HCT116 (cell line): ENCODE data around the gene KLHL40. TPM values are rescaled to one million over a fixed set of nuclear protein-coding genes. Genes with fewer than 3 reads are reported as not detected.

Source experiments
- ATAC-seq: fragments of 200-7000 bp; cut with Tn5 transposase; 2 replicates; pipeline ENCODE4 v1.9.1; 2020; ENCODE audit warnings: mild to moderate bottlenecking, moderate library complexity
- BruUV-seq: library from RNA; stranded (reverse); fragments of 400-500 nt; replicated peaks from 2 replicates; lab custom pipeline; 2021; lab: Mats Ljungman, UMichigan
- CTCF ChIA-PET: fragments of 300-600 bp; sonication (Branson Sonifier 250); formaldehyde crosslinking; loops from one replicate; lab custom pipeline; 2021; ENCODE audit warnings: antibody characterized with exemption; lab: Charles Lee
- POLR2A ChIA-PET: fragments of 300-600, 350-600 bp; sonication (Branson Sonifier 250); formaldehyde crosslinking; loops from one replicate; lab custom pipeline; 2021; ENCODE audit warnings: antibody characterized with exemption; lab: Charles Lee
- RAD21 ChIA-PET, 2 experiments: fragments of 300-600 bp; sonication (Branson Sonifier 250); formaldehyde crosslinking; loops; one replicate each; lab custom pipeline; 2023; ENCODE audit warnings: low total read pairs in 2 of 2; ENCODE audit not compliant: uncharacterized antibody in 2 of 2, unreplicated experiment in 2 of 2, low non-redundant PET in 1 of 2; lab: Charles Lee
- DNase-seq: peaks from one replicate; pipeline ENCODE4 v3.0.0-alpha.2; 2010; ENCODE audit warnings: low read depth, low spot score
- H2AFZ ChIP-seq: fragments of 200-600 bp; shearing (Covaris generic), sonication (generic); 2 replicates; pipeline ENCODE4 v1.6.1; 2017; ENCODE audit warnings: low read depth, mixed run types, mixed read lengths, antibody characterized with exemption, low read length; ENCODE audit not compliant: poor library complexity, severe bottlenecking
- H3K27ac ChIP-seq: 2 replicates; pipeline ENCODE4 v1.5.1; 2012; ENCODE audit warnings: low read depth, low read length
- H3K27me3 ChIP-seq: fragments of 200-600 bp; sonication (generic); 2 replicates; pipeline ENCODE4 v1.6.1; 2016; ENCODE audit warnings: mixed run types, low read length, mixed read lengths; ENCODE audit not compliant: insufficient read depth
- H3K36me3 ChIP-seq, 2 experiments: fragments of 200-500 bp in 1 of 2; fragments of 200-600 bp in 1 of 2; sonication (Bioruptor generic) in 1 of 2; sonication (generic) in 1 of 2; 2 replicates each; pipeline versions ENCODE4 v1.5.1 to v1.6.1; 2014 to 2016; ENCODE audit warnings: low read length in 2 of 2, inconsistent platforms in 1 of 2, mixed read lengths in 1 of 2, mixed run types in 1 of 2; ENCODE audit not compliant: insufficient read depth in 2 of 2, control insufficient read depth in 1 of 2
- H3K4me1 ChIP-seq, 2 experiments: fragments of 200-600 bp in 1 of 2; sonication (generic) in 1 of 2; 2 replicates each; pipeline versions ENCODE4 v1.5.1 to v1.6.1; 2012 to 2017; ENCODE audit warnings: low read length in 2 of 2, inconsistent platforms in 1 of 2, mild to moderate bottlenecking in 1 of 2, mixed read lengths in 1 of 2, mixed run types in 1 of 2, moderate library complexity in 1 of 2; ENCODE audit not compliant: insufficient read depth in 2 of 2, control insufficient read depth in 1 of 2
- H3K4me2 ChIP-seq: fragments of 200-600 bp; sonication (generic); 2 replicates; pipeline ENCODE4 v1.6.1; 2017; ENCODE audit warnings: mixed run types, low read length, mixed read lengths
- H3K4me3 ChIP-seq, 2 experiments: fragments of 200-600 bp in 1 of 2; sonication (generic) in 1 of 2; replicated peaks in 1 of 2; 2 replicates each; pipeline ENCODE4 v1.5.1; 2011 to 2016; ENCODE audit warnings: low read length in 2 of 2, control low read depth in 1 of 2, low read depth in 1 of 2, mild to moderate bottlenecking in 1 of 2, mixed read lengths in 1 of 2, mixed run types in 1 of 2
- H3K79me2 ChIP-seq: fragments of 200-600 bp; sonication (generic); 2 replicates; pipeline ENCODE4 v1.6.1; 2017; ENCODE audit warnings: mild to moderate bottlenecking, mixed run types, low read length, moderate library complexity, mixed read lengths; ENCODE audit not compliant: insufficient read depth
- H3K9ac ChIP-seq: fragments of 200-600 bp; sonication (generic); 2 replicates; pipeline ENCODE4 v1.6.1; 2016; ENCODE audit warnings: low read length, mixed read lengths
- H3K9me2 ChIP-seq: fragments of 200-600 bp; sonication (generic), shearing (Covaris generic); 2 replicates; pipeline ENCODE4 v1.6.1; 2017; ENCODE audit warnings: mixed run types, mild to moderate bottlenecking, moderate library complexity; ENCODE audit not compliant: insufficient read depth
- H3K9me3 ChIP-seq, 2 experiments: fragments of 200-500 bp in 1 of 2; fragments of 200-600 bp in 1 of 2; sonication (Bioruptor generic) in 1 of 2; sonication (generic) in 1 of 2; 2 replicates each; pipeline ENCODE4 v1.6.1; 2014 to 2017; ENCODE audit warnings: low read length in 2 of 2, mixed read lengths in 2 of 2, inconsistent platforms in 1 of 2, low read depth in 1 of 2, mild to moderate bottlenecking in 1 of 2, mixed run types in 1 of 2, moderate library complexity in 1 of 2; ENCODE audit not compliant: control insufficient read depth in 1 of 2, insufficient read depth in 1 of 2
- H4K20me1 ChIP-seq: fragments of 200-600 bp; sonication (generic), shearing (Covaris generic); 2 replicates; pipeline ENCODE4 v1.6.1; 2017; ENCODE audit warnings: mixed run types, mild to moderate bottlenecking, moderate library complexity; ENCODE audit not compliant: insufficient read depth
- CBX3 ChIP-seq: IDR thresholded peaks from 2 replicates; pipeline ENCODE4 v1.6.1; 2012; ENCODE audit warnings: low read depth
- ELF1 ChIP-seq: IDR thresholded peaks from 2 replicates; pipeline ENCODE4 v1.6.1; 2012; ENCODE audit warnings: low read depth, borderline replicate concordance
- FOSL1 ChIP-seq: IDR thresholded peaks from 2 replicates; pipeline ENCODE4 v1.6.1; 2012; ENCODE audit warnings: low read depth
- POLR2A ChIP-seq: IDR thresholded peaks from 2 replicates; pipeline ENCODE4 v1.7.0; 2011; ENCODE audit warnings: borderline replicate concordance; ENCODE audit not compliant: insufficient read depth, insufficient read length; ENCODE audit errors: extremely low read depth
- POLR2AphosphoS5 ChIP-seq: IDR thresholded peaks from 2 replicates; pipeline ENCODE4 v1.6.1; 2011; ENCODE audit warnings: mild to moderate bottlenecking, low read depth, low read length, moderate library complexity
- REST ChIP-seq: IDR thresholded peaks from 2 replicates; pipeline ENCODE4 v1.6.1; 2012; ENCODE audit warnings: low read depth
- SIN3A ChIP-seq: IDR thresholded peaks from 2 replicates; pipeline ENCODE4 v1.6.1; 2012; ENCODE audit warnings: low read depth
- ZNF274 ChIP-seq: fragments of 200-500 bp; sonication (Bioruptor generic); IDR thresholded peaks from 2 replicates; pipeline ENCODE4 v1.6.1; 2014; ENCODE audit warnings: mild to moderate bottlenecking, low read depth, low read length, inconsistent platforms
- intact Hi-C: fragments of 100-400 bp; cut with micrococcal nuclease; formaldehyde crosslinking; loops from 2 replicates; pipeline ENCODE4 v1.10.0; 2022
- total RNA-seq: library from RNA; stranded (reverse); gene quantifications from one replicate; pipeline ENCODE4 v1.2.1, GENCODE V29; 2021; ENCODE audit not compliant: unreplicated experiment

Gene KLHL40
- total RNA-seq, 1 experiment from 2014 or later, result not detected

- no peaks in the 10 kb centered on the region; a peak in 1 of 4 replicates for H3K9me3 ChIP-seq
- no peaks in the 10 kb centered on the region for H4K20me1 ChIP-seq
- H3K4me1 ChIP-seq, result no peaks in the 10 kb centered on the region
- DNase-seq (no peak), ATAC-seq (no peak)
- no peak overlapping the region for H3K27ac ChIP-seq
- H3K9ac ChIP-seq, result no peak overlapping the region
- H3K27me3 ChIP-seq, result no peaks in the 10 kb centered on the region
- ChIA-PET CTCF (interaction anchor here (0.6 kb wide), 1 partner anchor 11 kb away, joined by 3 read pairs; no protein-coding TSS in a partner anchor), RAD21 (no interaction called here), POLR2A (no interaction called here)
- no TSS peak for BruUV-seq
- no peaks in the 10 kb centered on the region for H3K9me2 ChIP-seq
- H3K4me3 ChIP-seq, result no peak overlapping the region
- intact Hi-C loops, result no loop called here
- H3K36me3 ChIP-seq, result no peaks in the 10 kb centered on the region
- no peak overlapping the region for H2AFZ ChIP-seq
- H3K4me2 ChIP-seq, result no peak overlapping the region
- H3K79me2 ChIP-seq, result no peaks in the 10 kb centered on the region
- TF ChIP-seq POLR2A (no peak), REST (no peak), ZNF274 (no peak), FOSL1 (no peak), POLR2AphosphoS5 (no peak), ELF1 (no peak), SIN3A (no peak), CBX3 (no peak)
These were observed 48.3 kb downstream of the KLHL40 start for GRCh38 chr3:42733501-42734262.
